GM12878 (cell line): ENCODE data around the gene TPST1. TPM values are rescaled to one million over a fixed set of nuclear protein-coding genes. Genes with fewer than 3 reads are reported as not detected.

ENCODE experiments used
- ATAC-seq: fragments of 200-7000 bp; cut with Tn5 transposase; 3 replicates; pipeline ENCODE4 v1.9.1; 2020; ENCODE audit warnings: mild to moderate bottlenecking, moderate library complexity
- BruUV-seq: library from RNA; stranded (reverse); fragments of 400-500 nt; replicated peaks from 2 replicates; lab custom pipeline; 2021; lab: Mats Ljungman, UMichigan
- CTCF ChIA-PET: fragments of 300-600 bp; sonication (Branson Sonifier 250); formaldehyde crosslinking; extraction: SDS; loops from one replicate; lab custom pipeline; 2021; ENCODE audit warnings: inconsistent platforms; lab: Yijun Ruan, JAX
- POLR2A ChIA-PET: fragments of 350-600 bp; formaldehyde crosslinking; extraction: SDS; loops from one replicate; lab custom pipeline; 2021; ENCODE audit warnings: inconsistent platforms; lab: Charles Lee
- RAD21 ChIA-PET: fragments of 300-600 bp; sonication (Branson Sonifier 250); formaldehyde crosslinking; loops from one replicate; lab custom pipeline; 2023; ENCODE audit warnings: antibody characterized with exemption; ENCODE audit not compliant: unreplicated experiment; lab: Charles Lee
- SMC1A ChIA-PET: fragments of 300-600 bp; sonication (Branson Sonifier 250); formaldehyde crosslinking; loops from one replicate; lab custom pipeline; 2023; ENCODE audit not compliant: unreplicated experiment, uncharacterized antibody; lab: Charles Lee
- DNase-seq: peaks from one replicate; pipeline ENCODE4 v3.0.0-alpha.2; 2011; ENCODE audit warnings: low read depth, low spot score
- FAIRE-seq: peaks from 3 replicates; lab custom pipeline; 2011; peaks lifted over from hg19 to GRCh38; lab: Jason Lieb, UNC
- H2AFZ ChIP-seq: 2 replicates; pipeline ENCODE4 v1.6.0; 2011; ENCODE audit warnings: low read depth, low read length, control low read depth; ENCODE audit not compliant: control insufficient read depth
- H3K27ac ChIP-seq: 2 replicates; pipeline ENCODE4 v1.5.1; 2011; ENCODE audit warnings: control low read depth; ENCODE audit not compliant: control insufficient read depth, insufficient read depth
- H3K27me3 ChIP-seq, 2 experiments: replicated peaks in 1 of 2; 2 replicates each; pipeline versions ENCODE4 v1.6.0 to v1.6.1; 2011; ENCODE audit warnings: low read length in 1 of 2; ENCODE audit not compliant: control insufficient read depth in 2 of 2, insufficient read depth in 2 of 2
- H3K36me3 ChIP-seq, 2 experiments: 2 replicates each; pipeline ENCODE4 v1.5.1; 2011; ENCODE audit warnings: low read length in 1 of 2; ENCODE audit not compliant: control insufficient read depth in 2 of 2, insufficient read depth in 2 of 2
- H3K4me1 ChIP-seq: 2 replicates; pipeline ENCODE4 v1.6.1; 2011; ENCODE audit warnings: mild to moderate bottlenecking, low read length, moderate library complexity, mixed read lengths; ENCODE audit not compliant: control insufficient read depth, insufficient read depth
- H3K4me2 ChIP-seq: 2 replicates; pipeline ENCODE4 v1.6.0; 2011; ENCODE audit warnings: control low read depth; ENCODE audit not compliant: control insufficient read depth, insufficient read depth
- H3K4me3 ChIP-seq: fragments of 200-600 bp; sonication (generic); 2 replicates; pipeline ENCODE4 v1.5.1; 2016
- H3K79me2 ChIP-seq: 2 replicates; pipeline ENCODE4 v1.6.0; 2011; ENCODE audit warnings: low read length; ENCODE audit not compliant: control insufficient read depth, insufficient read depth
- H3K9ac ChIP-seq: 2 replicates; pipeline ENCODE4 v1.8.0; 2011; ENCODE audit warnings: low read length, control low read depth, mixed read lengths; ENCODE audit not compliant: control insufficient read depth, insufficient read depth
- H3K9me3 ChIP-seq: replicated peaks from 3 replicates; pipeline ENCODE4 v1.5.1; 2011; ENCODE audit warnings: mild to moderate bottlenecking, low read length; ENCODE audit not compliant: control insufficient read depth, insufficient read depth
- H4K20me1 ChIP-seq: 2 replicates; pipeline ENCODE4 v1.6.0; 2011; ENCODE audit not compliant: control insufficient read depth, insufficient read depth
- BHLHE40 ChIP-seq, 2 experiments: fragments of 450-650 bp in 1 of 2; IDR thresholded peaks; 2 replicates each; pipeline ENCODE4 v1.6.1; 2011 to 2017; ENCODE audit warnings: low read depth in 2 of 2, borderline replicate concordance in 1 of 2, improper control_type of control experiment in 1 of 2, low read length in 1 of 2, mild to moderate bottlenecking in 1 of 2
- POLR2AphosphoS5 ChIP-seq: IDR thresholded peaks from 2 replicates; pipeline ENCODE4 v1.6.1; 2011; ENCODE audit warnings: mild to moderate bottlenecking, low read length, inconsistent platforms
- STAT3 ChIP-seq: IDR thresholded peaks from 2 replicates; pipeline ENCODE4 v1.6.1; 2011; ENCODE audit warnings: low read depth, low read length, improper control_type of control experiment
- ZNF622 ChIP-seq: fragments of 450-650 bp; IDR thresholded peaks from 2 replicates; pipeline ENCODE4 v1.6.1; 2017; ENCODE audit warnings: mild to moderate bottlenecking, inconsistent platforms
- WGBS: methylation state at CpG from one replicate; pipeline ENCODE4 v1.1.6; 2016; ENCODE audit warnings: low lambda C conversion rate; ENCODE audit not compliant: insufficient replicate concordance, insufficient coverage; ENCODE audit errors: missing lambda C conversion rate; 5-methylcytosine and 5-hydroxymethylcytosine counted together
- in situ Hi-C: fragments of 300-500 bp; cut with MboI; formaldehyde crosslinking; loops from 9 replicates; pipeline ENCODE4 v1.14.3; 2018; ENCODE audit warnings: mixed read lengths
- intact Hi-C: fragments of 100-400 bp; cut with micrococcal nuclease; formaldehyde crosslinking; loops from one replicate; pipeline ENCODE4 v1.14.2; 2022; ENCODE audit not compliant: unreplicated experiment
- polyA plus RNA-seq, 11 experiments: library from polyadenylated mRNA; depleted of rRNA in 4 of 11; unstranded in 6 of 11; stranded (reverse) in 5 of 11; fragments of >200 nt; fragmentation: Nextera tagmentation in 4 of 11; fragmentation: Illumina TruSeq in 1 of 11; extraction: Ambion mirVana in 4 of 11; extraction: Trizol in 1 of 11; gene quantifications; 1 replicate in 1 of 11; 2 replicates in 10 of 11; pipeline versions ENCODE4 v1.2.1 to v1.2.3, GENCODE V29; 2011 to 2016; ENCODE audit warnings: inconsistent platforms in 2 of 11, missing spikeins in 2 of 11, low read depth in 1 of 11
- total RNA-seq, 4 experiments: library from RNA; depleted of rRNA in 3 of 4; stranded (reverse); fragments of >200 nt in 3 of 4; fragmentation: Illumina TruSeq in 1 of 4; extraction: Trizol in 1 of 4; gene quantifications; 2 replicates each; pipeline versions ENCODE4 v1.2.1 to v1.2.3, GENCODE V29; 2013 to 2021
- TF ChIP-seq, protein P1 (sequence below): fragments of 450-650 bp; IDR thresholded peaks from 2 replicates; pipeline ENCODE4 v1.6.1; 2016; ENCODE audit warnings: mild to moderate bottlenecking, moderate library complexity, borderline replicate concordance
- TF ChIP-seq, protein P2 (sequence below): IDR thresholded peaks from 2 replicates; pipeline ENCODE4 v1.6.1; 2011; ENCODE audit warnings: mild to moderate bottlenecking, low read depth, low read length, moderate library complexity; ENCODE audit not compliant: insufficient replicate concordance

The TPST1 gene
- total and polyA plus RNA-seq, 10 of the 15 experiments (the other 5 are each of a cell fraction or from before 2014, with no cell fraction given), result 1.1 to 10.6 (median 7.5) TPM

DNA sequence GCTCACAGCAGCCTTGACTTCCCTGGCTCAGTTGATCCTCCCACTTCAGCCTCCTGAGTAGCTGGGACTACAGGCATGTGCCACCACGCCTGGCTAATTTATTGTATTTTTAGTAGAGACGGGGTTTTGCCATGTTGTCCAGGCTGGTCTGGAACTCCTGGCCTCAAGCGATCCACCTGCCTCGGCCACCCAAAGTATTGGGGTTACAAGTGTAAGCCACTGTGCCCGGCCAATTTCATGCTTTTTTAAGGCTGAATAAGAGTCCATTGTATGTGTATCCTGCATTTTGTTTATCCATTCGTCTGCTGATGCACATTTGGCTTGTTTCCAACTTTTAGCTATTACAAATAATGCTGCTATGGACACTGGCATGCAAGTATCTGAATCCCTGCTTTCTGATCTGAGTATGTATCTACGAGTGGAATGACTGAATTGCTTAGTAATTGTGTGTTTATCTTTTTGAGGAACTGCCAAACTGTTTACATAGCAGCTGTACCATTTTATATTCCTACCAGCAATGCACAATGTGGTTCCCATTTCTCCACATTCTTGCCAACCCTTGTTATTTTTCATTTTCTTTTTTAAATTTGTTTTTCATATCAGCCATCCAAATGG lies 37.3 kb upstream of the TPST1 start:
- WGBS, result 43% methylated on average over 7 of the region's 7 CpGs
- H3K9me3 ChIP-seq, result no peaks in the 10 kb centered on the region
- RAD21 ChIA-PET, result no interaction called here
- intact Hi-C loops, result no loop called here
- FAIRE-seq (no peak), ATAC-seq (no peak), DNase-seq (no peak)
- H3K9ac ChIP-seq, result no peak overlapping the region
- H2AFZ ChIP-seq, result no peak overlapping the region
- H3K27ac ChIP-seq, result no peak overlapping the region
- no peak for TF ChIP-seq POLR2AphosphoS5
- no peak for TF ChIP-seq ZNF622
- POLR2A ChIA-PET, result no interaction called here
- H3K4me2 ChIP-seq, result no peak overlapping the region
- in situ Hi-C loops, result no loop called here
- no TSS peak for BruUV-seq
- SMC1A ChIA-PET, result no interaction called here
- no peak overlapping the region for H3K4me3 ChIP-seq
- CTCF ChIA-PET, result no interaction called here
- no peaks in the 10 kb centered on the region for H3K36me3 ChIP-seq
- no peaks in the 10 kb centered on the region for H3K4me1 ChIP-seq
- H3K79me2 ChIP-seq, result no peaks in the 10 kb centered on the region
- no peaks in the 10 kb centered on the region for H4K20me1 ChIP-seq
- no peaks in the 10 kb centered on the region for H3K27me3 ChIP-seq

DNA sequence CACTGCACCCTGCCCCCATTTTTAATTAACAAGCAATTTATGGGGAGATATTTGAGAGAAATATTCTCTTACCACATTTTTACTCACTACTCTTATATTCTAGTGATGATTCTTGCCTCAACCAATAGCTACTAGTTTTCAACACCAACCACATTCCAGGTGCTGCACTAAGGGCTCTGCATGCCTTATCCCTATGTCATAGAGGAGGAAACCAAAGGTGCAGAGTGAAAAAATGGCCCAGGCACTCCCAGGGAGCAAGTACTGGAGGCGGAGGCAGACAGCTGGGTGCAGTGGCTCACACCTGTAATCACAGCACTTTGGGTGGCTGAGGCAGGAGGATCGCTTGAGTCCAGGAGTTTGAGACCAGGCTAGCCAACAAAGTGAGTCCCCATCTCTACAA lies 35.5 kb upstream of the TPST1 start:
- intact Hi-C loops (no loop called here), in situ Hi-C loops (no loop called here)
- ChIA-PET CTCF (no interaction called here), POLR2A (no interaction called here), SMC1A (interaction anchor here (1.0 to 1.5 kb wide), 2 partner anchors 11 to 12 kb away, joined by 3 to 5 read pairs; no protein-coding TSS in a partner anchor), RAD21 (no interaction called here)
- no peaks in the 10 kb centered on the region for H3K27me3 ChIP-seq
- H4K20me1 ChIP-seq, result no peaks in the 10 kb centered on the region
- 100% methylated on average over 1 of the region's 2 CpGs for WGBS
- H3K4me2 ChIP-seq, result no peak overlapping the region
- DNase-seq, result no peak
- FAIRE-seq, result no peak
- no peaks in the 10 kb centered on the region for H3K4me1 ChIP-seq
- H3K9me3 ChIP-seq, result no peaks in the 10 kb centered on the region
- H3K27ac ChIP-seq, result no peak overlapping the region
- no peak overlapping the region for H2AFZ ChIP-seq
- no peaks in the 10 kb centered on the region for H3K79me2 ChIP-seq
- BruUV-seq, result no TSS peak
- no peak overlapping the region for H3K4me3 ChIP-seq
- no peak for ATAC-seq
- no peak overlapping the region for H3K9ac ChIP-seq
- H3K36me3 ChIP-seq, result no peaks in the 10 kb centered on the region
- TF ChIP-seq STAT3 (no peak), BHLHE40 (IDR thresholded peaks at IDR 0.05; ENCODE audit: borderline replicate concordance in 1 of 2, low read depth in 2 of 2, low read length in 1 of 2) (no peak)
- TF ChIP-seq, protein P1, sequence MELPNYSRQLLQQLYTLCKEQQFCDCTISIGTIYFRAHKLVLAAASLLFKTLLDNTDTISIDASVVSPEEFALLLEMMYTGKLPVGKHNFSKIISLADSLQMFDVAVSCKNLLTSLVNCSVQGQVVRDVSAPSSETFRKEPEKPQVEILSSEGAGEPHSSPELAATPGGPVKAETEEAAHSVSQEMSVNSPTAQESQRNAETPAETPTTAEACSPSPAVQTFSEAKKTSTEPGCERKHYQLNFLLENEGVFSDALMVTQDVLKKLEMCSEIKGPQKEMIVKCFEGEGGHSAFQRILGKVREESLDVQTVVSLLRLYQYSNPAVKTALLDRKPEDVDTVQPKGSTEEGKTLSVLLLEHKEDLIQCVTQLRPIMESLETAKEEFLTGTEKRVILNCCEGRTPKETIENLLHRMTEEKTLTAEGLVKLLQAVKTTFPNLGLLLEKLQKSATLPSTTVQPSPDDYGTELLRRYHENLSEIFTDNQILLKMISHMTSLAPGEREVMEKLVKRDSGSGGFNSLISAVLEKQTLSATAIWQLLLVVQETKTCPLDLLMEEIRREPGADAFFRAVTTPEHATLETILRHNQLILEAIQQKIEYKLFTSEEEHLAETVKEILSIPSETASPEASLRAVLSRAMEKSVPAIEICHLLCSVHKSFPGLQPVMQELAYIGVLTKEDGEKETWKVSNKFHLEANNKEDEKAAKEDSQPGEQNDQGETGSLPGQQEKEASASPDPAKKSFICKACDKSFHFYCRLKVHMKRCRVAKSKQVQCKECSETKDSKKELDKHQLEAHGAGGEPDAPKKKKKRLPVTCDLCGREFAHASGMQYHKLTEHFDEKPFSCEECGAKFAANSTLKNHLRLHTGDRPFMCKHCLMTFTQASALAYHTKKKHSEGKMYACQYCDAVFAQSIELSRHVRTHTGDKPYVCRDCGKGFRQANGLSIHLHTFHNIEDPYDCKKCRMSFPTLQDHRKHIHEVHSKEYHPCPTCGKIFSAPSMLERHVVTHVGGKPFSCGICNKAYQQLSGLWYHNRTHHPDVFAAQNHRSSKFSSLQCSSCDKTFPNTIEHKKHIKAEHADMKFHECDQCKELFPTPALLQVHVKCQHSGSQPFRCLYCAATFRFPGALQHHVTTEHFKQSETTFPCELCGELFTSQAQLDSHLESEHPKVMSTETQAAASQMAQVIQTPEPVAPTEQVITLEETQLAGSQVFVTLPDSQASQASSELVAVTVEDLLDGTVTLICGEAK, result no peak
- TF ChIP-seq, protein P2, sequence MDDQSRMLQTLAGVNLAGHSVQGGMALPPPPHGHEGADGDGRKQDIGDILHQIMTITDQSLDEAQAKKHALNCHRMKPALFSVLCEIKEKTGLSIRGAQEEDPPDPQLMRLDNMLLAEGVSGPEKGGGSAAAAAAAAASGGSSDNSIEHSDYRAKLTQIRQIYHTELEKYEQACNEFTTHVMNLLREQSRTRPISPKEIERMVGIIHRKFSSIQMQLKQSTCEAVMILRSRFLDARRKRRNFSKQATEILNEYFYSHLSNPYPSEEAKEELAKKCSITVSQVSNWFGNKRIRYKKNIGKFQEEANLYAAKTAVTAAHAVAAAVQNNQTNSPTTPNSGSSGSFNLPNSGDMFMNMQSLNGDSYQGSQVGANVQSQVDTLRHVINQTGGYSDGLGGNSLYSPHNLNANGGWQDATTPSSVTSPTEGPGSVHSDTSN, result no peak
